H1 (cell line): ENCODE measurements around the gene STX18. TPM values are rescaled to one million over a fixed set of nuclear protein-coding genes. Genes with fewer than 3 reads are reported as not detected.

ENCODE experiments used
- CTCF ChIA-PET: fragments of 300-600 bp; sonication (Branson Sonifier 250); formaldehyde crosslinking; loops from one replicate; lab custom pipeline; 2021; ENCODE audit not compliant: partially characterized antibody; lab: Charles Lee
- POLR2A ChIA-PET: fragments of 300-600 bp; sonication (Branson Sonifier 250); formaldehyde crosslinking; loops from one replicate; lab custom pipeline; 2021; ENCODE audit warnings: inconsistent platforms; ENCODE audit not compliant: partially characterized antibody; lab: Charles Lee
- DNase-seq, 2 experiments: peaks; one replicate each; pipeline versions ENCODE4 v3.0.0 to v3.0.0-alpha.2; 2010 to 2022; ENCODE audit warnings: low spot score in 2 of 2, low read depth in 1 of 2, mixed read lengths in 1 of 2
- FAIRE-seq: peaks from 2 replicates; lab custom pipeline; 2011; peaks lifted over from hg19 to GRCh38; lab: Jason Lieb, UNC
- H2AFZ ChIP-seq: 2 replicates; pipeline ENCODE4 v1.8.1; 2012; ENCODE audit warnings: low read length, inconsistent platforms
- H2AK5ac ChIP-seq: 2 replicates; pipeline ENCODE4 v1.6.1; 2013; ENCODE audit warnings: low read depth, low read length
- H2BK120ac ChIP-seq: replicated peaks from 2 replicates; pipeline ENCODE3; 2013; ENCODE audit warnings: low read depth, low read length, inconsistent platforms
- H2BK12ac ChIP-seq: 2 replicates; pipeline ENCODE4 v1.6.1; 2013; ENCODE audit warnings: low read depth, low read length
- H2BK15ac ChIP-seq: 2 replicates; pipeline ENCODE4 v1.6.1; 2013; ENCODE audit warnings: low read length
- H2BK20ac ChIP-seq: 2 replicates; pipeline ENCODE4 v1.6.1; 2013; ENCODE audit warnings: low read length
- H2BK5ac ChIP-seq: 2 replicates; pipeline ENCODE4 v1.6.1; 2013; ENCODE audit warnings: low read depth, low read length
- H3K14ac ChIP-seq: 2 replicates; pipeline ENCODE4 v1.6.1; 2013; ENCODE audit warnings: inconsistent platforms; ENCODE audit not compliant: insufficient read length
- H3K18ac ChIP-seq: 2 replicates; pipeline ENCODE4 v1.6.1; 2013; ENCODE audit warnings: low read length; ENCODE audit errors: extremely low read depth
- H3K23ac ChIP-seq: 2 replicates; pipeline ENCODE4 v1.6.1; 2013; ENCODE audit warnings: inconsistent platforms; ENCODE audit not compliant: insufficient read length
- H3K23me2 ChIP-seq: 2 replicates; pipeline ENCODE4 v1.6.1; 2013; ENCODE audit warnings: low read depth, low read length
- H3K27ac ChIP-seq: 2 replicates; pipeline ENCODE4 v1.6.1; 2011; ENCODE audit warnings: low read depth, low read length, inconsistent platforms
- H3K27me3 ChIP-seq, 4 experiments: replicated peaks in 1 of 4; 1 replicate in 1 of 4; 2 replicates in 3 of 4; pipeline versions ENCODE4 v1.6.1 to v1.8.1; 2011 to 2013; ENCODE audit warnings: low read length in 3 of 4, mild to moderate bottlenecking in 3 of 4, inconsistent platforms in 2 of 4, mixed read lengths in 2 of 4, moderate library complexity in 1 of 4; ENCODE audit not compliant: control insufficient read depth in 3 of 4, insufficient read depth in 3 of 4; ENCODE audit errors: extremely low read depth in 1 of 4
- H3K36me3 ChIP-seq, 4 experiments: 2 replicates each; pipeline versions ENCODE4 v1.6.1 to v1.8.1; 2011 to 2013; ENCODE audit warnings: mild to moderate bottlenecking in 4 of 4, low read length in 3 of 4, moderate library complexity in 2 of 4, control low read depth in 1 of 4, inconsistent platforms in 1 of 4; ENCODE audit not compliant: insufficient read depth in 4 of 4, control insufficient read depth in 2 of 4
- H3K4ac ChIP-seq: replicated peaks from 2 replicates; pipeline ENCODE3; 2013; ENCODE audit warnings: low read length, low read depth, mixed read lengths, inconsistent platforms; ENCODE audit not compliant: insufficient read length
- H3K4me1 ChIP-seq, 4 experiments: replicated peaks in 1 of 4; 1 replicate in 1 of 4; 2 replicates in 3 of 4; pipeline versions ENCODE4 v1.6.1 to v1.8.1; 2011 to 2013; ENCODE audit warnings: low read length in 3 of 4, inconsistent platforms in 2 of 4, mixed read lengths in 1 of 4; ENCODE audit not compliant: insufficient read depth in 4 of 4, control insufficient read depth in 3 of 4
- H3K4me2 ChIP-seq, 2 experiments: 2 replicates each; pipeline versions ENCODE4 v1.6.1 to v1.8.1; 2011 to 2013; ENCODE audit warnings: low read depth in 2 of 2, low read length in 2 of 2, control low read depth in 1 of 2, inconsistent platforms in 1 of 2, mild to moderate bottlenecking in 1 of 2; ENCODE audit not compliant: insufficient read depth in 1 of 2
- H3K4me3 ChIP-seq, 4 experiments: fragments of 200-600, 300-600 bp in 1 of 4; sonication (generic), shearing (Covaris generic), sonication (Bioruptor Twin) in 1 of 4; 2 replicates each; pipeline versions ENCODE4 v1.5.1 to v1.8.1; 2011 to 2016; ENCODE audit warnings: low read length in 4 of 4, low read depth in 3 of 4, control low read depth in 2 of 4, inconsistent platforms in 2 of 4, mild to moderate bottlenecking in 2 of 4, mixed read lengths in 1 of 4, moderate library complexity in 1 of 4; ENCODE audit not compliant: insufficient read depth in 2 of 4; ENCODE audit errors: extremely low read depth in 1 of 4
- H3K56ac ChIP-seq: replicated peaks from 2 replicates; pipeline ENCODE3; 2013; ENCODE audit warnings: low read depth, mild to moderate bottlenecking, mixed read lengths, low read length, inconsistent platforms; ENCODE audit not compliant: insufficient read length
- H3K79me1 ChIP-seq: 2 replicates; pipeline ENCODE4 v1.6.1; 2013; ENCODE audit warnings: low read depth, low read length, control low read depth
- H3K79me2 ChIP-seq, 2 experiments: 2 replicates each; pipeline versions ENCODE4 v1.6.1 to v1.8.1; 2012 to 2013; ENCODE audit warnings: low read length in 2 of 2, mild to moderate bottlenecking in 2 of 2, inconsistent platforms in 1 of 2; ENCODE audit not compliant: insufficient read depth in 2 of 2, control insufficient read depth in 1 of 2
- H3K9ac ChIP-seq, 4 experiments: replicated peaks in 1 of 4; 1 replicate in 1 of 4; 2 replicates in 3 of 4; pipeline versions ENCODE4 v1.6.1 to v1.8.1; 2011 to 2013; ENCODE audit warnings: low read depth in 3 of 4, low read length in 3 of 4, control low read depth in 2 of 4, mild to moderate bottlenecking in 2 of 4, moderate library complexity in 2 of 4, inconsistent platforms in 1 of 4; ENCODE audit errors: extremely low read depth in 1 of 4
- H3K9me3 ChIP-seq, 2 experiments: 2 replicates each; pipeline versions ENCODE4 v1.6.1 to v1.8.1; 2012 to 2013; ENCODE audit warnings: mild to moderate bottlenecking in 2 of 2, moderate library complexity in 2 of 2, control low read depth in 1 of 2, inconsistent platforms in 1 of 2, low read depth in 1 of 2, low read length in 1 of 2, mixed read lengths in 1 of 2; ENCODE audit not compliant: insufficient read depth in 2 of 2
- H4K20me1 ChIP-seq, 2 experiments: replicated peaks in 1 of 2; 2 replicates each; pipeline versions ENCODE3 to v1.8.1; 2011 to 2013; ENCODE audit warnings: inconsistent platforms in 2 of 2, low read length in 2 of 2, mild to moderate bottlenecking in 1 of 2; ENCODE audit not compliant: insufficient read depth in 2 of 2, control insufficient read depth in 1 of 2
- H4K5ac ChIP-seq: 2 replicates; pipeline ENCODE4 v1.6.1; 2013; ENCODE audit warnings: low read length, low read depth, mixed read lengths, inconsistent platforms; ENCODE audit not compliant: insufficient read length
- H4K8ac ChIP-seq: 2 replicates; pipeline ENCODE4 v1.8.0; 2013; ENCODE audit warnings: mild to moderate bottlenecking, moderate library complexity, low read length, inconsistent platforms; ENCODE audit not compliant: insufficient read depth; ENCODE audit errors: extremely low read depth
- H4K91ac ChIP-seq: replicated peaks from 2 replicates; pipeline ENCODE3; 2013; ENCODE audit warnings: low read length, mixed read lengths, inconsistent platforms; ENCODE audit not compliant: insufficient read length
- ASH2L ChIP-seq: fragments of 200-600, 300-600 bp; sonication (generic); IDR thresholded peaks from one replicate; pipeline ENCODE4 v1.7.1; 2017; ENCODE audit warnings: low read length
- BACH1 ChIP-seq: IDR thresholded peaks from 2 replicates; pipeline ENCODE4 v1.6.1; 2012; ENCODE audit warnings: low read length, improper control_type of control experiment
- BCL11A ChIP-seq, 2 experiments: IDR thresholded peaks; one replicate each; pipeline ENCODE4 v1.6.1; 2011; ENCODE audit warnings: low read depth in 2 of 2, low read length in 2 of 2, mild to moderate bottlenecking in 2 of 2
- CHD2 ChIP-seq: IDR thresholded peaks from 2 replicates; pipeline ENCODE4 v1.6.1; 2012; ENCODE audit warnings: low read length, improper control_type of control experiment
- GABPA ChIP-seq: IDR thresholded peaks from 2 replicates; pipeline ENCODE4 v1.6.1; 2011; ENCODE audit warnings: mild to moderate bottlenecking, low read length, moderate library complexity, borderline replicate concordance; ENCODE audit not compliant: insufficient read depth
- GTF2F1 ChIP-seq: IDR thresholded peaks from 2 replicates; pipeline ENCODE4 v1.6.1; 2012; ENCODE audit warnings: low read depth, low read length, improper control_type of control experiment, borderline replicate concordance
- KDM1A ChIP-seq: fragments of 200-600, 300-600 bp; sonication (generic); IDR thresholded peaks from 2 replicates; pipeline ENCODE4 v1.7.1; 2016; ENCODE audit warnings: mild to moderate bottlenecking, low read length, borderline replicate concordance
- KDM4A ChIP-seq: IDR thresholded peaks from one replicate; pipeline ENCODE4 v1.7.1; 2012; ENCODE audit warnings: low read depth, mild to moderate bottlenecking, moderate library complexity, low read length, inconsistent platforms; ENCODE audit not compliant: severe bottlenecking
- KDM5A ChIP-seq: fragments of 200-600 bp; IDR thresholded peaks from 2 replicates; pipeline ENCODE4 v1.7.1; 2012; ENCODE audit warnings: mild to moderate bottlenecking, low read length, inconsistent platforms, mixed read lengths
- POLR2A ChIP-seq, 2 experiments: IDR thresholded peaks; 1 replicate in 1 of 2; 2 replicates in 1 of 2; pipeline ENCODE4 v1.6.1; 2011; ENCODE audit warnings: low read depth in 2 of 2, low read length in 2 of 2, mild to moderate bottlenecking in 2 of 2; ENCODE audit errors: control extremely low read depth in 1 of 2
- RAD21 ChIP-seq, 2 experiments: IDR thresholded peaks in 1 of 2; conservative IDR thresholded peaks in 1 of 2; 2 replicates each; pipeline ENCODE4 v1.6.1; 2011; ENCODE audit warnings: low read depth in 2 of 2, low read length in 2 of 2, improper control_type of control experiment in 1 of 2, inconsistent platforms in 1 of 2, mild to moderate bottlenecking in 1 of 2, moderate library complexity in 1 of 2
- SAP30 ChIP-seq: fragments of 300-600 bp; sonication (generic); IDR thresholded peaks from 2 replicates; pipeline ENCODE4 v1.7.1; 2012; ENCODE audit warnings: low read length, moderate library complexity, mild to moderate bottlenecking, inconsistent platforms; ENCODE audit not compliant: insufficient read depth, insufficient replicate concordance
- WGBS, 2 experiments: shearing (Covaris generic) in 1 of 2; methylation state at CpG; one replicate each; pipeline versions ENCODE4 v1.1.6 to v1.1.7; 2013 to 2015; ENCODE audit warnings: low lambda C conversion rate in 2 of 2, mixed read lengths in 2 of 2, inconsistent platforms in 1 of 2, low coverage in 1 of 2, missing lambda C conversion rate in 1 of 2; ENCODE audit not compliant: insufficient replicate concordance in 2 of 2, insufficient coverage in 1 of 2, insufficient read length in 1 of 2; ENCODE audit errors: extremely low coverage in 1 of 2, missing lambda C conversion rate in 1 of 2; 5-methylcytosine and 5-hydroxymethylcytosine counted together
- polyA plus RNA-seq, 7 experiments: library from polyadenylated mRNA; depleted of rRNA in 3 of 7; stranded (reverse) in 5 of 7; unstranded in 2 of 7; fragments of >200 nt in 5 of 7; fragments of 200-250 nt in 2 of 7; gene quantifications; 1 replicate in 5 of 7; 2 replicates in 1 of 7; 4 replicates in 1 of 7; pipeline versions ENCODE4 v1.2.1 to v1.2.3, GENCODE V29; 2011 to 2013; ENCODE audit warnings: missing spikeins in 2 of 7, mixed read lengths in 2 of 7
- total RNA-seq: library from RNA; stranded (reverse); fragmentation: NEBNext Ultra II Directional; extraction: Animal tissue kit (Norgen Biotek cat#: 25700); gene quantifications from 2 replicates; pipeline ENCODE4 v1.2.1, GENCODE V29; 2021
- TF ChIP-seq, protein P1 (sequence below): IDR thresholded peaks from 2 replicates; pipeline ENCODE4 v1.6.1; 2012; ENCODE audit warnings: inconsistent platforms

Gene STX18
- total and polyA plus RNA-seq, 2 of the 8 experiments (the other 6 are each of a cell fraction or from before 2014, with no cell fraction given) = 14.6 to 18.3 TPM

DNA sequence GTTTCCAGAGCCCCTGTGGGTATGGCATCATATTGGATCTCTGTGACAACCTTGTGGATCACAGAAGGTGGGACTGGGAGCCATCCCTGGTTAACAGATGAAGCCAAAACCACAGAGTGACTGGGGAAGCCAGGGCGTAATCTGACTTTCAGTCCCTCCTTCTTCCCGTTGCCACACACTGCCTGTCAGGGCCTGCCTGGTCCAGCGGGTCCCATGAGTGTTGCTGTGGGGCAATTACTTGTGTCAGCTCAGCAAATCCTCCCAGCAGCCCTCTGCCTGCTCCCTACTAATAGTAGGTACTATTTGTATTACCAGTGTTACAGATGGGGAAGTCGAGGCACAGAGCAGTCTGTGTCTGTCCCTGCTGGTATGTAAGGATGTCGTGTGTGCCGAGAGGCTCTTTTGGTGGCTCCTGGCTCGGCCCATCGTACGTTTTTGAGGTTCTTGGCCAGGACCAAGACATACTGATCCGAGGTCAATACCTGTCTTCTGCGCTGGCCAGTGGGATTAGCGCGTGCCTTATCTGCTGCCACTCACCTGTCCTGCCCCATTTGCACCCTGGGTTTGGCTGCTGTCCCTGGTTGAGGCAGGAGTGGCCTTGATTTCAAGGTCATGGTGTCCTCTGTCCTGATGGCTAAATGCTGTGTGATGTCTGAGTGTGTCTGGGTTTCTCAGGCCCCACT is 149.2 kb downstream of the STX18 start:
- Histone ChIP-seq H2BK20ac (no peak overlapping the region), H3K56ac (no peak overlapping the region), H3K79me2 (no peaks in the 10 kb centered on the region), H3K9ac (no peak overlapping the region), H4K5ac (no peak overlapping the region), H3K79me1 (0 out of 2 replicates have a peak, but pooled peaks cover 2% of the 10 kb centered on the region), H3K27ac (no peak overlapping the region), H3K4me3 (no peak overlapping the region), H3K23ac (no peak overlapping the region), H2BK15ac (no peak overlapping the region), H3K18ac (no peak overlapping the region), H2AFZ (no peak overlapping the region), H3K4ac (no peak overlapping the region), H2BK12ac (no peak overlapping the region), H3K27me3 (peaks cover 0 to 6% (median 6%) of the 10 kb centered on the region in 4 experiments; a peak in 5 of 7 replicates), H2BK5ac (no peak overlapping the region), H2AK5ac (no peak overlapping the region), H3K4me2 (no peak overlapping the region), H3K23me2 (peaks cover 4% of the 10 kb centered on the region; the same call in 1 of the 2 replicates), H3K4me1 (peaks cover 0 to 8% (median 6%) of the 10 kb centered on the region in 4 experiments; a peak in 5 of 7 replicates), H4K8ac (no peak overlapping the region), H3K14ac (no peak overlapping the region), H2BK120ac (no peak overlapping the region), H3K9me3 (no peaks in the 10 kb centered on the region), H4K20me1 (peaks cover 0 to 9% of the 10 kb centered on the region in 2 experiments), H3K36me3 (peaks cover 2 to 9% (median 6%) of the 10 kb centered on the region in 4 experiments; a peak in 6 of 8 replicates), H4K91ac (no peak overlapping the region)
- DNase-seq (no peak), FAIRE-seq (no peak)
- 92% methylated on average over 13 of the region's 13 CpGs; no CpG with 5 or more reads in 1 of the 2 experiments for WGBS, 2 experiments
- ChIA-PET CTCF (interaction anchor here (0.6 to 3.2 kb wide), 4 partner anchors 8 to 284 kb away, joined by 3 to 20 read pairs (median 3); no protein-coding TSS in a partner anchor), POLR2A (no interaction called here)
- no peak for TF ChIP-seq KDM1A
- TF ChIP-seq SAP30 = no peak
- no peak for TF ChIP-seq BCL11A (IDR thresholded peaks at IDR 0.05; ENCODE audit: low read depth in 2 of 2, low read length in 2 of 2)
- no peak for TF ChIP-seq GABPA
- TF ChIP-seq POLR2A (IDR thresholded peaks at IDR 0.05; ENCODE audit: control extremely low read depth in 1 of 2, low read depth in 2 of 2, low read length in 2 of 2) = no peak
- TF ChIP-seq CHD2 = no peak
- no peak for TF ChIP-seq KDM5A
- TF ChIP-seq, protein P1, sequence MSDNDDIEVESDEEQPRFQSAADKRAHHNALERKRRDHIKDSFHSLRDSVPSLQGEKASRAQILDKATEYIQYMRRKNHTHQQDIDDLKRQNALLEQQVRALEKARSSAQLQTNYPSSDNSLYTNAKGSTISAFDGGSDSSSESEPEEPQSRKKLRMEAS = no peak
- no peak for TF ChIP-seq BACH1
- no peak for TF ChIP-seq ASH2L
- TF ChIP-seq KDM4A = no peak
- no peak for TF ChIP-seq GTF2F1
- TF ChIP-seq RAD21 (IDR thresholded peaks at IDR 0.05 in 1 of 2, conservative IDR thresholded peaks at IDR 0.05 in 1 of 2; ENCODE audit: low read depth in 2 of 2, low read length in 2 of 2) = no peak
